ENCODE data around the gene MRS2.
"Not testable (repeated sequence)": the region's sequence is repeated elsewhere in the genome, so short reads cannot be mapped to it uniquely, and the experiment has no call there.

MRS2 gene

DNA sequence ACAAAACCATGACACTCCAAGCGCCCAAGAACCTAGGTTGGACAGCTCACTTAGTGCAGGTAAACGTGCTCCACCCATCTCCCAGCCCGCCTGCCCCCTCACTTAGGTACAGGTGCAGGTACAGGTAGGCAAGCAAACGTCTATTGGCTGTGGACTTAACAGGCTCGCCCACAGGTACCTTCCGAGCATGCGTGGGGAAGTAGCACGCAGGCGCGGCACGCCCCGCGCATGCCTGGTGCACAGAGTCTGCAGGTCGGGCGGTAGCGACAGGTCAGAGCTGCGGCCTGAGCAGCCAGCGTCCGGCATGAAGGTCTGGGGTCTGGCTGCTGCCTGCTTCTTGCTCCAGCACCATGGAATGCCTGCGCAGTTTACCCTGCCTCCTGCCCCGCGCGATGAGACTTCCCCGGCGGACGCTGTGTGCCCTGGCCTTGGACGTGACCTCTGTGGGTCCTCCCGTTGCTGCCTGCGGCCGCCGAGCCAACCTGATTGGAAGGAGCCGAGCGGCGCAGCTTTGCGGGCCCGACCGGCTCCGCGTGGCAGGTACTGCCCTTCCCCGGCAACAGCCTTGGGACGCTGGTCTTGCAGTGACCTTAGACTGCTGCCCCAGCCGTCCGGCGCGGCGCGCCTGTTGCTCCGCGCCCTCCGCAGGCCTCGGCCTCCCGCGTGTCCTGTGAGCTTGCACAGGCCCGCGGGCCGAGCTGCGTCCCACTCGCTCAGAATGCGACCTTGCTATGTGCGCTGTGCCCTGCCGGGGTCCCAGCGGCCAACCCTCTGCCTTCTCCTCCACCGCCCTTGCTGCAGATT is at the start of gene MRS2:
Gene MRS2 (plus strand): TSS at position 240 of the 804 bp plus-strand sequence. CDS start 111 bp downstream, at position 351.
- DNase-seq (ENCODE audit: low spot score) = peak; percentile 90

DNA sequence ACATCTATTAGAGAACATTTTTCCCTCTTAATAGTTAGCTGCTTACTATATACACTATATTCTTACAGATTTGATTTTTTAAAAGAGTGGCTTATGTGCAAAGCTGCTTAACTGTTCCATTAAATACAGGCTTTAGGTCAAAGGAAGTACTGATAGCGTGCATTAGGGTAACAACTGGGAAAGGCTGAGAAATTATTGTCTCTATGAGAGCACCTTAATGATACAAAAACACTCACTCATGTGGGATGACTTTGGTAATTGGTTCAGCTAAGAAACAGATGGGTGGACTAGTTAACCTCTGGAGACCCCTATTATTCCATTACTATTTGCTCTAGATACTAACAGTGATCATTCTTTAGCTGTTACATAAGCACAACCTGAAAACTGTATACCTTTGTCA is 48.9 kb upstream of the MRS2 start:
- no peak for DNase-seq (ENCODE audit: low spot score)

- DNase-seq (ENCODE audit: low spot score) = no peak
These were observed 47.3 kb upstream of the MRS2 start for GRCh38 chr6:24355393-24355792.

DNA sequence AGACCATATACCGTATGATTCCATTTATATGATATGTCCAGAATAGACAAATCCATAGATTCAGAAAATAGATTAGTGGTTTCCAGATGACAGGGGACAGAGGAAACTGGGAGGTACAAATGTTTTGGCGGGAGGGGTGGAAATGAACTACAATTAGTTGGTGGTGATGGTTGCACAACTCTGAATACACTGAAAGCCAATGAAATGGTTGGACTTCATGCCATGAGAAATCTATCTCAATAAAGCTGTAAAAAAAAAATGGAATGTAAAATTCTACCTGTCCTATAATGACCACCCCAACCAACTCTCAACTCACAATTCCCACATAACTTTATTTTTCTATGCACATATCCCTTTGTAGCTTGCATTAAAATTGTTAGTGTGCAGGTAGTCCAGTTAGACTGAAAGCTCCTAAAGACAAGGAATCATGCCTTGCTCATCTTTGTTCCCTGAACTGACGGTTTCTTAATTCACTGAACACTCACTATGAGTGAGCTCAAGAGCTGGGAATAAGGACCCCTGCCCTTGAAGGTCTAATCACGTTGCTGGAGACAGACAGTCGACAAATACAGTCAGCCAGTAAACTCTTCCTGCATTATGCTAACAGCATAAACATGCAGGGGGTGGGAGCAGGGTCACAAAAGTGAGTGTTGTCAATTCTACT is 46.3 kb upstream of the MRS2 start:
- no peak for DNase-seq (ENCODE audit: low spot score)

DNA sequence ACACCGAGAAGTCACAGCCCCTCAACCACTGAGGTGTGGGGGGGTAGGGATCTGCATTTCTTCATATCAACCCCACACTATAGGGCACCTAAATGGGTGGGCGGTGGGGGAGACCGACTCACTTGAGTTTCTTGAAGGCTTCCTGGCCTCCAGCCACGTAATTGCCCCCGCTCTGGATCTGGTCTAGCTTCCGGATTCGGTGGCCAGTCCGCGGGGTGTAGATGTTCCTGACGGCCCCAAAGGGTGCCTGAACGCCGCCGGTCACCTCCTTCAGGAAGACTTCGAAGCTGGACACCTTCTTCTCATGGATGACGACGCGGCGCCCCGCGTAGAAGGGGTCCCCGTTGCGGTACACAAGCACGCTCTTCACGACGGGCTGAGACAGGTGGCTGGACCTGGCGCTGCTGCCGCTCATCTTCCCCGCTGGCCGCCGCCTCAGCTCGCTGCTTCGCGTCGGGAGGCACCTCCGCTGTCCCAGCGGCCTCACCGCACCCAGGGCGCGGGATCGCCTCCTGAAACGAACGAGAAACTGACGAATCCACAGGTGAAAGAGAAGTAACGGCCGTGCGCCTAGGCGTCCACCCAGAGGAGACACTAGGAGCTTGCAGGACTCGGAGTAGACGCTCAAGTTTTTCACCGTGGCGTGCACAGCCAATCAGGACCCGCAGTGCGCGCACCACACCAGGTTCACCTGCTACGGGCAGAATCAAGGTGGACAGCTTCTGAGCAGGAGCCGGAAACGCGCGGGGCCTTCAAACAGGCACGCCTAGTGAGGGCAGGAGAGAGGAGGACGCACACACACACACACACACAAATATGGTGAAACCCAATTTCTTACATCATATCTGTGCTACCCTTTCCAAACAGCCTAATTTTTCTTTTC is 45.2 kb upstream of the MRS2 start, which contains the start of gene DCDC2:
Gene DCDC2 (minus strand): TSS at position 724 of the 883 bp plus-strand sequence. CDS start 309 bp downstream, at position 415.
- DNase-seq (ENCODE audit: low spot score) = peak; percentile 32

DNA sequence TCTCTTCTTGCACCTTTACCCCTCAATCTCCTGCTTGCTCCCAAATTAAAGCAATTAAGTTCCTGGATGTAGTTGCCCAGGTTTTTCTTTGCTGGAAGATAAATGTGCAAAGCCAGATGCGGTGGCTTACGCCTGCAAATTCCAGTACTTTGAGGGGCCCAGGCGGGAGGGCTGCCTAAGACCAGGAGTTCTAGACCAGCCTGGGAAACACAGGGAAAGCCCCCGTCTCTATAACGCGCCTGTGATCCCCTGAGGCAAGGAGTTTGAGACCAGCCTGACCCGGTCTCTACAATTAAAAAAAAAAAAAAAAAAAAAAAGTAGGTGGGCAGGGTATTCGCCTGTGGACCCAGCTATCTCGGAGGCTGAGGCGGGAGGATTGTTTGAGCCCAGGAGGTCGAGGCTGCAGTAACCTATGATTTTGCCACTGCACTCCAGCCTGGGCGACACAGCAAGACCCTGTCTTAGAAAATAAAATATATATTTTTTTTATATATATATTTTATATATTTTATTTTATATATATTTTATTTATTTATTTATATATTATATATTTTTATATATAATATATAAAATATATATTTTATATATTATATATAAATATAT is 44.4 kb upstream of the MRS2 start:
- DNase-seq (ENCODE audit: low spot score) = no peak

GRCh38 chr6:24359640-24360454 is 42.9 kb upstream of the MRS2 start:
- DNase-seq (ENCODE audit: low spot score) = peak; percentile 80

GRCh38 chr6:24362363-24362762 is 40.4 kb upstream of the MRS2 start:
- DNase-seq (ENCODE audit: low spot score) = not testable (repeated sequence)

- not testable (repeated sequence) for DNase-seq (ENCODE audit: low spot score)
These were observed 37.6 kb upstream of the MRS2 start for GRCh38 chr6:24365103-24365633.

- no peak for DNase-seq (ENCODE audit: low spot score)
These were observed 28.1 kb upstream of the MRS2 start for GRCh38 chr6:24374612-24375011.

DNA sequence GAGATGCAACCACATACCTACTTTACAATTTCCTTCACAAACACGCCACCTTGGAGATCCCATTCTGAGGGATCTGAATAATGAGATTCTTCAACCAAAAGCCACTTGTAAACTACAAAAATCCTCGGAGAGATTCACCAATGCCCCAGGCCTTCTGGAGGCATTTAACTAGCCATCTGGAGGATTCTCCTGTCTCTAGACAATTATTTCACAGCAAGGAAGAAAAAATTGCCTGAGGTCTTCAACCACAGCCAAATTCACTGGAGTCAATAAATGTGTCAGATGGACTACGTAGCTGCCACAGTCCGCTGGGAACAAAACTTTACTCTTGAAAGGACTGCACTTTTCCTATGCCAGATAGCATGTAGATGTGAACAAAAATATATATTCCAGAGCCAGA is 25.9 kb upstream of the MRS2 start:
- no peak for DNase-seq (ENCODE audit: low spot score)

GRCh38 chr6:24378473-24379097 is 24.2 kb upstream of the MRS2 start:
- DNase-seq (ENCODE audit: low spot score) = no peak

GRCh38 chr6:24381476-24382219 is 21.1 kb upstream of the MRS2 start:
- DNase-seq (ENCODE audit: low spot score) = no peak

DNA sequence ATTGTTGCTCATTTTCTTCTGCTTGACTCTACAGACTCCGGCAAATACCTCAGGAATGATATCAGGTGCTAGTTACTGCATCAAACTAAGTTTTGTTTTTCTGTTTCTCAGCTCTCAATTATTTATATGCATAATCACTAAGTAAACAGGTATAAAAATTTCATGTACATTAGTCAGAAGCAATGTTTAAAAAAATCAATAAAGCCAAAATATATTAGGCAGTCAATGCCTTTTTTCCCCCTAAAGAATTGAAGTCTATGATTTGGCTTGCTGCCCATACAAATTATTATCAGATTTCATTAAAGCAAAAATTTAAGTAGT is 20.6 kb upstream of the MRS2 start:
- DNase-seq (ENCODE audit: low spot score) = no peak

DNA sequence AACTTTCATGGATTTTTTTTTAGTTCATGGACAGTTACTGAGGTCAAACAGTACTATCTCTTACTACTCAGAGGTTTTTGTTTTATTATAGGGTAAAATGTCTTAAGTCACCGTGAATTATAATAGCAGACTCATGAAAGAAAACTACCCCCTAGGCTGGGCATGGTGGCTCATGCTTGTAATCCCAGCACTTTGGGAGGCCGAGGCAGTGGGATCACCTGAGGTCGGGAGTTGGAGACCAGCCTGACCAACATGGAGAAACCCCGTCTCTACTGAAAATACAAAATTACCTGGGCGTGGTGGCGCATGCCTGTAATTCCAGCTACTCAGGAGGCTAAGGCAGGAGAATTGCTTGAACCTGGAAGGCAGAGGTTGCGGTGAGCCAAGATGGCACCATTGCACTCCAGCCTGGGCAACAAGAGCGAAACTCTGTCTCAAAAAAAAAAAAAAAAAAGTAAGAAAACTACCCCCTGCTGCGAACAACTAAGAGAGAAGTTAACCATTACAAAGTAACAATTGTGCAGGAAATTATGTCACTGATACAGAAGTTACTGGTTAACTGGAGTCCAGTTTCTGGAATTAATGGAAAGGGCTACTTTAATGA is 19.7 kb upstream of the MRS2 start:
- DNase-seq (ENCODE audit: low spot score) = not testable (repeated sequence)

DNA sequence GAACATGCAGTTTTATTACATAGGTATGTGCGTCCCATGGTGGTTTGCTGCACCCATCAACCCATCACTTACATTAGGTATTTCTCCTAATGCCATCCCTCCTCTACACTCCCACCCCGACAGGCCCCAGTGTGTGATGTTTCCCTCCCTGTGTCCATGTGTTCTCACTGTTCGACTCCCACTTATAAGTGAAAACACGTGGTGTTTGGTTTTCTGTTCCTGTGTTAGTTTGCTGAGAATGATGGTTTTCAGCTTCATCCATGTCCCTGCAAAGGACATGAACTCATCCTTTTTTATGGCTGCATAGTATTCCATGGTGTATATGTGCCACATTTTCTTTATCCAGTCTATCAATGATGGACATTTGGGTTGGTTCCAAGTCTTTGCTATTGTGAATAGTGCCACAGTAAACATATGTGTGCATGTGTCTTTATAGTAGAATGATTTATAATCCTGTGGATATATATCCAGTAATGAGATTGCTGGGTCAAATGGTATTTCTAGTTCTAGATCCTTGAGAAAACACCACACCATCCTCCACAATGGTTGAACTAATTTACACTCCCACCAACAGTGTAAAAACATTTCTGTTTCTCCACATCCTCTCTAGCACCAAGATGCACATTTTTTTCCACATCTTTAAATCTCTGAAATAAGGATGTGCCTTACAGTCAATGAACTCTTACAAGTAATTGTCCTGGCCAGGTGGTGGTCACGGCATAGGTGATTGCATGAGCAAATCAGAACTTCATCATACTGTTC is 18.2 kb upstream of the MRS2 start:
- DNase-seq (ENCODE audit: low spot score) = not testable (repeated sequence)

DNA sequence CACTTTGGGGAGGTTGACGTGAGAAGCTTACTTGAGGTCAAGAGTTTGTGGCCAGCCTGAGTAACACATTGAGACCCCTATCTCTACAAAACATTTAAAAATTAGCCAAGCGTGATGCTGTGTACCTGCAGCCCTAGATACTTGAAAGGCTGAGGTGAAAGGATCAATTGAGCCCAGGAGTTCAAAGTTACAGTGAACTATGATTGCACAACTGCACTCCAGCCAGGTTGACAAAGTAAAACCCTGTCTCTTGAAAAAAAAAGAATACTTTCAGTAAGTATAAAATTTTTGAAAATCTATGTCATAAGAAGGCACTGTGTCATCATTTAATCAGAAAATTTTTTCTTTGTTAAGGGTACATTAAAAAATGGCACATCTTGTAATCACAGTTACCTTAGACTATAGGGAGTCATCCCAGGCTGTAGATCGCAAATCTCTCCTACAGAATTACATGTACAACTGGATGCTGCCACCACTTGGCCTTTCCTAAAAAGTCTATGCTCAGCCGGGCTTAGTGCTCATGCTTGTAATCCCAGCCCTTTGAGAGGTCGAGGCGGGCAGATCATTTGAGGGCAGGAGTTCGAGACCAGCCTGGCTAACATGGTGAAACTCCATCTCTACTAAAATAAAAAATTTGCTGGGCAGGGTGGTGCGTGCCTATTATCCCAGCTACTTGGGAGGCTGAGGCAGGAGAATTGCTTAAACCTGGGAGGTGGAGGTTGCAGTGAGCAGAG is 17.0 kb upstream of the MRS2 start:
- DNase-seq (ENCODE audit: low spot score) = no peak

DNA sequence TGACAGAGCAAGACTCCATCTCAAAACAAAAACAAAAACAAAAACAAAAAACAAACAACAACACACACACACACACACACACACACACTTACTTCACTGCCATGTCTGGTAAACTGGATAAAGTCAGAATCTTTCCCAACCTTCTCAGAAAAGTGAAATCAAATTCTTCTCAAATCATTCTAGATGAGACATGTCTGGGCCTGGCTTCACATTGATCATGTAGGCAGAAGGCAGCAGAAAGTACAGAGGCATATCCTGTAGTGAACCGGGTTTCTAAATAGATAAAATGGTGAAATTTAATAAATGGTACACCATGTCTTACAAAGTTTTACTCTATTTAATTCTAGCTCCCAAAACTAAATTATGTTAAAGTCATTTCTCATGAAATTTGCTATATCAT is 14.9 kb upstream of the MRS2 start:
- no peak for DNase-seq (ENCODE audit: low spot score)
